ENCODE data around the gene PRAMEF15.
"Not testable (repeated sequence)": the region's sequence is repeated elsewhere in the genome, so short reads cannot be mapped to it uniquely, and the experiment has no call there.

DNA sequence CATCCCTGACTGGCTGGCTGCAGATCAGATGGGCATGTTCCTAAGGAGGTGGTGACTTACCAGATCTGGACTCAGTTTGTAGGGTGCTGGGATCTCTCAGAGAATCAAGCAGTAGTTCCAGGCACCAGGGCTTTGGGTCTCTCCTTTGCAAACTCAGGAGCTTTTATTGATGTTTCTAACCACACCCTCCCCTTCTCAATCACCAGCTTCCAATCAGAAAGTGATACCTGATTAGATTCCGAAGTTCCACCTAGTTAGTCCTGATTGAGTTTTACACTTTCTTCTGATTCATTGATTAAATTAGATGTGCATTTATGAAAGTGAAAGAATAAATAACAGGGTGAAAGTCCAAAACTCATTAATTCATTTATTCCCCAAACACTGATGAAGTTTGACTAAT is 30.3 kb upstream of the PRAMEF15 start, which contains the start of gene PRAMEF8:
- TF ChIP-seq, protein P1, sequence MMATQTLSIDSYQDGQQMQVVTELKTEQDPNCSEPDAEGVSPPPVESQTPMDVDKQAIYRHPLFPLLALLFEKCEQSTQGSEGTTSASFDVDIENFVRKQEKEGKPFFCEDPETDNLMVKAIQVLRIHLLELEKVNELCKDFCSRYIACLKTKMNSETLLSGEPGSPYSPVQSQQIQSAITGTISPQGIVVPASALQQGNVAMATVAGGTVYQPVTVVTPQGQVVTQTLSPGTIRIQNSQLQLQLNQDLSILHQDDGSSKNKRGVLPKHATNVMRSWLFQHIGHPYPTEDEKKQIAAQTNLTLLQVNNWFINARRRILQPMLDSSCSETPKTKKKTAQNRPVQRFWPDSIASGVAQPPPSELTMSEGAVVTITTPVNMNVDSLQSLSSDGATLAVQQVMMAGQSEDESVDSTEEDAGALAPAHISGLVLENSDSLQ (IDR thresholded peaks at IDR 0.05), result not testable (repeated sequence)
- TF ChIP-seq LEF1 (IDR thresholded peaks at IDR 0.05; ENCODE audit: borderline replicate concordance); SP1 (IDR thresholded peaks at IDR 0.05); ARNT (IDR thresholded peaks at IDR 0.05): not testable (repeated sequence)

Measured in HEK293T (cell line).